ENCODE data around the gene IL20RB. TPM values are rescaled to one million over a fixed set of nuclear protein-coding genes. Genes with fewer than 3 reads are reported as not detected.
"Not testable (repeated sequence)": the region's sequence is repeated elsewhere in the genome, so short reads cannot be mapped to it uniquely, and the experiment has no call there.

IL20RB gene
- polyA plus RNA-seq, 1 experiment, result 3.2 TPM

- POLR2A ChIA-PET, result interaction anchor here (0.7 kb wide), 1 partner anchor 519 kb away, joined by 5 read pairs; no protein-coding TSS in a partner anchor
- H3K4me3 ChIP-seq (ENCODE audit: low read depth, low read length), result no peak overlapping the region
- H3K27me3 ChIP-seq (ENCODE audit: control insufficient read depth, insufficient read depth, low read length), result no peaks in the 10 kb centered on the region
- no peak for DNase-seq (ENCODE audit: low read depth)
- CTCF ChIA-PET, result interaction anchor here (0.8 to 1.4 kb wide), 6 partner anchors 11 to 886 kb away, joined by 3 to 5 read pairs (median 3); partner anchors contain the start of gene STAG1
- no peaks in the 10 kb centered on the region for H3K36me3 ChIP-seq (ENCODE audit: control insufficient read depth, insufficient read depth, low read length)
- TF ChIP-seq, protein P1, sequence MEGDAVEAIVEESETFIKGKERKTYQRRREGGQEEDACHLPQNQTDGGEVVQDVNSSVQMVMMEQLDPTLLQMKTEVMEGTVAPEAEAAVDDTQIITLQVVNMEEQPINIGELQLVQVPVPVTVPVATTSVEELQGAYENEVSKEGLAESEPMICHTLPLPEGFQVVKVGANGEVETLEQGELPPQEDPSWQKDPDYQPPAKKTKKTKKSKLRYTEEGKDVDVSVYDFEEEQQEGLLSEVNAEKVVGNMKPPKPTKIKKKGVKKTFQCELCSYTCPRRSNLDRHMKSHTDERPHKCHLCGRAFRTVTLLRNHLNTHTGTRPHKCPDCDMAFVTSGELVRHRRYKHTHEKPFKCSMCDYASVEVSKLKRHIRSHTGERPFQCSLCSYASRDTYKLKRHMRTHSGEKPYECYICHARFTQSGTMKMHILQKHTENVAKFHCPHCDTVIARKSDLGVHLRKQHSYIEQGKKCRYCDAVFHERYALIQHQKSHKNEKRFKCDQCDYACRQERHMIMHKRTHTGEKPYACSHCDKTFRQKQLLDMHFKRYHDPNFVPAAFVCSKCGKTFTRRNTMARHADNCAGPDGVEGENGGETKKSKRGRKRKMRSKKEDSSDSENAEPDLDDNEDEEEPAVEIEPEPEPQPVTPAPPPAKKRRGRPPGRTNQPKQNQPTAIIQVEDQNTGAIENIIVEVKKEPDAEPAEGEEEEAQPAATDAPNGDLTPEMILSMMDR (IDR thresholded peaks at IDR 0.05; ENCODE audit: insufficient read depth, low read depth, low read length), result no peak
Observed at GRCh38 chr3:136956971-136957370, 812 bp upstream of the IL20RB start.

DNA sequence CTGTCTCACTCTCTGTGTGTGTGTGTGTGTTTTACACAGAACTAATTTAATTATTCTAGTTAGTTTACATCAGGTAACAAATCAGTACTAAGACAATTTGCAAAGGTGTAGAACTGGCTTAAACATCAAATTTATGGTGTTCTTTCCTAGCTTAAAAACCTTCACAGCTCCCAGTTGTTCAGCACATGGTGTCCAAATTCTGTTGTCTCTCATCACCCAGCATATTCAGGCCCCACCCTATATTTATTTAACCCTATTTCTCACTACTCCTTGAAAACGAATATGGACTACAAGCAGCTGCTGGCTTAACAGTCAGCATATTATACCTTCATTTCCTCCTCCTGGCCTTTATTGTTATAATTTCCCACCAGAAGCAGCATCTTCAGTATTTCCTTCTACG is 1.2 kb downstream of the IL20RB start:
- no peak for DNase-seq (ENCODE audit: low read depth)
- Histone ChIP-seq H3K27me3 (ENCODE audit: control insufficient read depth, insufficient read depth, low read length) (no peaks in the 10 kb centered on the region), H3K4me3 (ENCODE audit: low read depth, low read length) (no peak overlapping the region), H3K36me3 (ENCODE audit: control insufficient read depth, insufficient read depth, low read length) (no peaks in the 10 kb centered on the region)
- POLR2A ChIA-PET, result no interaction called here
- TF ChIP-seq, protein P1 (IDR thresholded peaks at IDR 0.05; ENCODE audit: insufficient read depth, low read depth, low read length), result no peak
- CTCF ChIA-PET, result interaction anchor here (0.8 to 2.5 kb wide), 5 partner anchors 8 to 206 kb away, joined by 3 to 9 read pairs (median 4); partner anchors contain the start of gene STAG1

DNA sequence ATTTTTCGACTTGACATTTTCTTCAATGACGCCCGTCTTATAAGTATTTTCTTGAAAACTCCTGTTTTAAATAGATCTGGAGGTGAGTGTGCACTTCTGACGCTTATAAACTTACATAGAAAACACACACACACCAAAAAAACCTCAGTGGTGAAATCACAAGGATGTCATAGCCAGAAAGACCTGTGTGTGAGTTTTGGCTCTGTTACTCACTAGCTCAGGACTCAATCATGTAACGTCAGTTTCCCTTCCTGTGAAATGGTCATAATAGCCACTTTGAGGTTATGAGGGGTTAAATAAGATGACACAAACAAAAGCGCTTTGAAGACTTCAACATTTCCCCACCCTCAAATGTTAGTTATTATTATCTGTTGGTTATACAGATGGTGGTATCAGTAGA is 1.8 kb downstream of the IL20RB start:
- ChIA-PET CTCF (interaction anchor here (1.3 to 2.5 kb wide), 4 partner anchors 9 to 207 kb away, joined by 3 to 9 read pairs (median 4); partner anchors contain the start of gene STAG1), POLR2A (no interaction called here)
- Histone ChIP-seq H3K4me3 (ENCODE audit: low read depth, low read length) (no peak overlapping the region), H3K36me3 (ENCODE audit: control insufficient read depth, insufficient read depth, low read length) (no peaks in the 10 kb centered on the region), H3K27me3 (ENCODE audit: control insufficient read depth, insufficient read depth, low read length) (no peaks in the 10 kb centered on the region)
- TF ChIP-seq, protein P1 (IDR thresholded peaks at IDR 0.05; ENCODE audit: insufficient read depth, low read depth, low read length), result no peak
- DNase-seq (ENCODE audit: low read depth), result no peak

- ChIA-PET POLR2A (interaction anchor here (0.9 kb wide), 1 partner anchor 209 kb away, joined by 3 read pairs; the partner anchor contains the start of gene STAG1), CTCF (interaction anchor here (0.6 to 0.7 kb wide), 2 partner anchors 50 to 159 kb away, joined by 3 to 4 read pairs; no protein-coding TSS in a partner anchor)
- Histone ChIP-seq H3K4me3 (ENCODE audit: low read depth, low read length) (no peak overlapping the region), H3K27me3 (ENCODE audit: control insufficient read depth, insufficient read depth, low read length) (no peaks in the 10 kb centered on the region), H3K36me3 (ENCODE audit: control insufficient read depth, insufficient read depth, low read length) (no peaks in the 10 kb centered on the region)
- no peak for DNase-seq (ENCODE audit: low read depth)
- TF ChIP-seq, protein P1 (IDR thresholded peaks at IDR 0.05; ENCODE audit: insufficient read depth, low read depth, low read length), result no peak
Observed at GRCh38 chr3:136960838-136961836, 3.4 kb downstream of the IL20RB start.

- Histone ChIP-seq H3K36me3 (ENCODE audit: control insufficient read depth, insufficient read depth, low read length) (no peaks in the 10 kb centered on the region), H3K4me3 (ENCODE audit: low read depth, low read length) (no peak overlapping the region), H3K27me3 (ENCODE audit: control insufficient read depth, insufficient read depth, low read length) (no peaks in the 10 kb centered on the region)
- ChIA-PET CTCF (interaction anchor here (0.6 to 1.5 kb wide), 2 partner anchors 22 to 100 kb away, joined by 3 to 4 read pairs; no protein-coding TSS in a partner anchor), POLR2A (no interaction called here)
- TF ChIP-seq, protein P1 (IDR thresholded peaks at IDR 0.05; ENCODE audit: insufficient read depth, low read depth, low read length), result no peak
- DNase-seq (ENCODE audit: low read depth), result no peak
Observed at GRCh38 chr3:136962927-136963326, 5.1 kb downstream of the IL20RB start.

- DNase-seq (ENCODE audit: low read depth); H3K4me3 ChIP-seq (ENCODE audit: low read depth, low read length); CTCF ChIA-PET; H3K36me3 ChIP-seq (ENCODE audit: control insufficient read depth, insufficient read depth, low read length); H3K27me3 ChIP-seq (ENCODE audit: control insufficient read depth, insufficient read depth, low read length); POLR2A ChIA-PET: not testable (repeated sequence)
Observed at GRCh38 chr3:136969539-136969938, 11.8 kb downstream of the IL20RB start.
